Measurements from ENCODE around the gene NMRAL1.

NMRAL1 gene

GRCh38 chr16:4471869-4472268 is 2.6 kb downstream of the NMRAL1 start:
- no peak overlapping the region for H3K4me3 ChIP-seq (ENCODE audit: low read depth, low read length, poor library complexity, severe bottlenecking)
- peaks cover 27% of the 10 kb centered on the region for H3K4me1 ChIP-seq (ENCODE audit: insufficient read depth, low read length, severe bottlenecking)
- no peak overlapping the region for H3K27ac ChIP-seq (ENCODE audit: low read depth, low read length, poor library complexity, severe bottlenecking)
- H4K20me1 ChIP-seq (ENCODE audit: insufficient read depth, low read length): no peaks in the 10 kb centered on the region
- H3F3A ChIP-seq (ENCODE audit: insufficient read depth, low read length): peaks cover 4% of the 10 kb centered on the region; the same call in 1 of the 2 replicates
- no peak overlapping the region for H2AFZ ChIP-seq (ENCODE audit: low read length)
- peaks cover 29% of the 10 kb centered on the region for H3K36me3 ChIP-seq (ENCODE audit: insufficient read depth, low read length)
- H3K9me2 ChIP-seq (ENCODE audit: low read depth, low read length): no peaks in the 10 kb centered on the region
- TF ChIP-seq EZH2 (IDR thresholded peaks at IDR 0.05; ENCODE audit: borderline replicate concordance, low read length): no peak
- TF ChIP-seq, protein P1, sequence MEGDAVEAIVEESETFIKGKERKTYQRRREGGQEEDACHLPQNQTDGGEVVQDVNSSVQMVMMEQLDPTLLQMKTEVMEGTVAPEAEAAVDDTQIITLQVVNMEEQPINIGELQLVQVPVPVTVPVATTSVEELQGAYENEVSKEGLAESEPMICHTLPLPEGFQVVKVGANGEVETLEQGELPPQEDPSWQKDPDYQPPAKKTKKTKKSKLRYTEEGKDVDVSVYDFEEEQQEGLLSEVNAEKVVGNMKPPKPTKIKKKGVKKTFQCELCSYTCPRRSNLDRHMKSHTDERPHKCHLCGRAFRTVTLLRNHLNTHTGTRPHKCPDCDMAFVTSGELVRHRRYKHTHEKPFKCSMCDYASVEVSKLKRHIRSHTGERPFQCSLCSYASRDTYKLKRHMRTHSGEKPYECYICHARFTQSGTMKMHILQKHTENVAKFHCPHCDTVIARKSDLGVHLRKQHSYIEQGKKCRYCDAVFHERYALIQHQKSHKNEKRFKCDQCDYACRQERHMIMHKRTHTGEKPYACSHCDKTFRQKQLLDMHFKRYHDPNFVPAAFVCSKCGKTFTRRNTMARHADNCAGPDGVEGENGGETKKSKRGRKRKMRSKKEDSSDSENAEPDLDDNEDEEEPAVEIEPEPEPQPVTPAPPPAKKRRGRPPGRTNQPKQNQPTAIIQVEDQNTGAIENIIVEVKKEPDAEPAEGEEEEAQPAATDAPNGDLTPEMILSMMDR (IDR thresholded peaks at IDR 0.05; ENCODE audit: low read length): no peak
- no peaks in the 10 kb centered on the region for H3K27me3 ChIP-seq (ENCODE audit: insufficient read depth, low read length)
- H3K9me3 ChIP-seq (ENCODE audit: low read length): no peaks in the 10 kb centered on the region
- no peak overlapping the region for H3K9ac ChIP-seq (ENCODE audit: low read length)
- no peak overlapping the region for H3K4me2 ChIP-seq (ENCODE audit: low read length)
- H3K79me2 ChIP-seq (ENCODE audit: insufficient read depth, low read length): no peaks in the 10 kb centered on the region; the same call in 1 of the 2 replicates

GRCh38 chr16:4468972-4469371 is 5.5 kb downstream of the NMRAL1 start:
- no peaks in the 10 kb centered on the region for H4K20me1 ChIP-seq (ENCODE audit: insufficient read depth, low read length)
- no peak overlapping the region for H3K4me2 ChIP-seq (ENCODE audit: low read length)
- no peaks in the 10 kb centered on the region for H3K9me3 ChIP-seq (ENCODE audit: low read length)
- H3K9ac ChIP-seq (ENCODE audit: low read length): no peak overlapping the region
- TF ChIP-seq EZH2 (IDR thresholded peaks at IDR 0.05; ENCODE audit: borderline replicate concordance, low read length): no peak
- TF ChIP-seq, protein P1 (IDR thresholded peaks at IDR 0.05; ENCODE audit: low read length): no peak
- no peak overlapping the region for H2AFZ ChIP-seq (ENCODE audit: low read length)
- peaks cover 16% of the 10 kb centered on the region for H3K4me1 ChIP-seq (ENCODE audit: insufficient read depth, low read length, severe bottlenecking)
- no peak overlapping the region for H3K27ac ChIP-seq (ENCODE audit: low read depth, low read length, poor library complexity, severe bottlenecking)
- H3K36me3 ChIP-seq (ENCODE audit: insufficient read depth, low read length): peaks cover 52% of the 10 kb centered on the region
- peaks cover 4% of the 10 kb centered on the region; the same call in 1 of the 2 replicates for H3F3A ChIP-seq (ENCODE audit: insufficient read depth, low read length)
- no peaks in the 10 kb centered on the region for H3K9me2 ChIP-seq (ENCODE audit: low read depth, low read length)
- no peak overlapping the region for H3K4me3 ChIP-seq (ENCODE audit: low read depth, low read length, poor library complexity, severe bottlenecking)
- H3K27me3 ChIP-seq (ENCODE audit: insufficient read depth, low read length): no peaks in the 10 kb centered on the region
- no peaks in the 10 kb centered on the region; the same call in 1 of the 2 replicates for H3K79me2 ChIP-seq (ENCODE audit: insufficient read depth, low read length)

GRCh38 chr16:4467916-4468315 is 6.5 kb downstream of the NMRAL1 start:
- Histone ChIP-seq H3K4me2 (ENCODE audit: low read length) (no peak overlapping the region), H3K27me3 (ENCODE audit: insufficient read depth, low read length) (no peaks in the 10 kb centered on the region), H3K9ac (ENCODE audit: low read length) (no peak overlapping the region), H3K79me2 (ENCODE audit: insufficient read depth, low read length) (no peaks in the 10 kb centered on the region; the same call in 1 of the 2 replicates), H2AFZ (ENCODE audit: low read length) (no peak overlapping the region), H3K4me1 (ENCODE audit: insufficient read depth, low read length, severe bottlenecking) (peaks cover 5% of the 10 kb centered on the region), H3K9me3 (ENCODE audit: low read length) (no peaks in the 10 kb centered on the region), H3K4me3 (ENCODE audit: low read depth, low read length, poor library complexity, severe bottlenecking) (no peak overlapping the region), H3K36me3 (ENCODE audit: insufficient read depth, low read length) (peaks cover 63% of the 10 kb centered on the region), H3K9me2 (ENCODE audit: low read depth, low read length) (no peaks in the 10 kb centered on the region), H3K27ac (ENCODE audit: low read depth, low read length, poor library complexity, severe bottlenecking) (no peak overlapping the region), H4K20me1 (ENCODE audit: insufficient read depth, low read length) (no peaks in the 10 kb centered on the region), H3F3A (ENCODE audit: insufficient read depth, low read length) (peaks cover 4% of the 10 kb centered on the region; the same call in 1 of the 2 replicates)
- TF ChIP-seq, protein P1 (IDR thresholded peaks at IDR 0.05; ENCODE audit: low read length): no peak
- no peak for TF ChIP-seq EZH2 (IDR thresholded peaks at IDR 0.05; ENCODE audit: borderline replicate concordance, low read length)

Measured in OCI-LY1 (cell line).